HFF-Myc (cell line): ENCODE measurements around the gene SLC12A4.
A peak's percentile ranks its signal among the peaks of the same experiment; 100 is the strongest.

Source experiments
- DNase-seq: peaks from one replicate; pipeline ENCODE4 v3.0.0-alpha.2; 2011; ENCODE audit warnings: low read depth; ENCODE audit errors: extremely low read depth
- H3K4me3 ChIP-seq: replicated peaks from 2 replicates; pipeline ENCODE4 v1.5.1; 2011; ENCODE audit warnings: low read depth, mild to moderate bottlenecking, control low read depth, low read length
- TF ChIP-seq, protein P1 (sequence below): IDR thresholded peaks from 2 replicates; pipeline ENCODE4 v1.5.1; 2012; ENCODE audit warnings: mild to moderate bottlenecking, low read depth, low read length, control low read depth; ENCODE audit errors: missing control alignments

Gene SLC12A4

DNA sequence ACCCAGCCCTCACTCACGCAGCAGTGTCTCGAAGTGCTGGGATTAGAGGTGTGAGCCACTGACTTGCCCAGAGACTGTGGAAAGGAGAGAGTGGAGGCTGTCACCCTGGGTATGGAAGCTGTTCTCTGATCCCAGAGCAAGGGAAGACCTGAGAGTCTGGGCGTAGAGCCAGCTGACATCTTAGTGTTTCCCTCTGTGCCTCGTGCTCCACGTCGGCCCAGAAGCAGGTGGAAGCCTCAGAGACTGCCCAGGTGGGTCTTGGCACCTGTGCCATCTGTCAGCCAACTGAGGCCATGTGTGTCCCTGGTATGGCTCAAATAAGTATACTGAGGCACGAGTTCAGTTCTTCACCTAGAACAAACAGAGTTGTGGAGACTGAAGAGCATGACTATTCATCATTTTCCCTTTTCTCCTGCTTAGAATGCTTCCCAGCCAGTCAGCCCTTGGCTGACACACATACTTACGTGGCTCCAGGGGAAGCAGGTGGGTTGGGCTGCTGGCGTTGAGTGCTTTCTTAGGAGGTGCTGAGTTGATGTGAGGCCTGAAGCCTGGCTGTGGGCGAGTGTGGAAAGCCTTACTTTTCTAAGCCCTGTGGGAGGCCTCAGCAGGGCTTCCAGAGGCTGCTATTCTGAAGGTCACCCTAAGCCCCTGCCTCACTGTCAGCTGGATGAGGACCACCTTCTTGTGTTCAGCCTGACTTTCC, 44.9 kb downstream of the SLC12A4 start:
- H3K4me3 ChIP-seq = no peak overlapping the region
- TF ChIP-seq, protein P1, sequence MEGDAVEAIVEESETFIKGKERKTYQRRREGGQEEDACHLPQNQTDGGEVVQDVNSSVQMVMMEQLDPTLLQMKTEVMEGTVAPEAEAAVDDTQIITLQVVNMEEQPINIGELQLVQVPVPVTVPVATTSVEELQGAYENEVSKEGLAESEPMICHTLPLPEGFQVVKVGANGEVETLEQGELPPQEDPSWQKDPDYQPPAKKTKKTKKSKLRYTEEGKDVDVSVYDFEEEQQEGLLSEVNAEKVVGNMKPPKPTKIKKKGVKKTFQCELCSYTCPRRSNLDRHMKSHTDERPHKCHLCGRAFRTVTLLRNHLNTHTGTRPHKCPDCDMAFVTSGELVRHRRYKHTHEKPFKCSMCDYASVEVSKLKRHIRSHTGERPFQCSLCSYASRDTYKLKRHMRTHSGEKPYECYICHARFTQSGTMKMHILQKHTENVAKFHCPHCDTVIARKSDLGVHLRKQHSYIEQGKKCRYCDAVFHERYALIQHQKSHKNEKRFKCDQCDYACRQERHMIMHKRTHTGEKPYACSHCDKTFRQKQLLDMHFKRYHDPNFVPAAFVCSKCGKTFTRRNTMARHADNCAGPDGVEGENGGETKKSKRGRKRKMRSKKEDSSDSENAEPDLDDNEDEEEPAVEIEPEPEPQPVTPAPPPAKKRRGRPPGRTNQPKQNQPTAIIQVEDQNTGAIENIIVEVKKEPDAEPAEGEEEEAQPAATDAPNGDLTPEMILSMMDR = no peak
- no peak for DNase-seq

DNA sequence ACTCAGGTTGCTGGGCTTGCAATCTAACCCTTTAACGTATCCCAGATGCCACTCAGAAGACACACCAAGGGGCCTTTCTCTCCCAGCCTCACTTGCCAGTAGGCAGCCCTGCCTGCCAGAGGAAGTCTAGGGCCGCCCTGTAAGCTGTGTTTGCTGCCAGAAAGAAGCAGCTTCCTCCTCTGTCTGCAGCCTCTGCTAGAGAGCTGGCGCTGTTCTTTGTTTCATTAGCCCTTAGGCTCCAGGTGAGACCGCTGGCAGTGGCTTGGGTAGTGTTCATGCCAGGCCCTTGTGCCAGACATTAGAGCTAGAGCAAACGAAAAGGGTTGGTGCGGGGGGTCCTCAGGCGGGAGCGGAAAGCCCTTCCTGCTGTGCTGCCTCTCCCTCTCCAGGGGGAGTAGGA, 45.7 kb downstream of the SLC12A4 start:
- TF ChIP-seq, protein P1 = no peak
- H3K4me3 ChIP-seq = no peak overlapping the region
- DNase-seq = no peak

DNA sequence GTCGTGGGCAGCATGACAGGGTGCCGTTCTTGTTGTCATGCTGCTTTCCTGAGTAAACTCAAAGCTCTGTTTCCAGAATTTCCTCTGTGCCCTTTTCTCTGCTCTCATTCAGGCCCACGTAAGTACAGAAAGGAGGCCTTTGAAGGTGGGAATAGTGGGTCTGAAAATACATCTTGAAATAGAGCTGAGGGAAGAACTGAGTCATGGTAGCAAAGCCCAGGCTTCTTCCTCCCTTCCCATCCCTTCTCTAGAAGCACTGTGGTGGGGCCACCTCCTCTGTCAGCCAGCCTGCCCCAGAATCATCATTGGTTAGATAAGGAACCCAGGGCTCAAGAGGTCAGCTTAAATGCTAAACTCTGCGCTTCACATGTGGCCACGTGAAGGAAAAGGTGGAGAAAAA, 46.2 kb downstream of the SLC12A4 start:
- no peak for DNase-seq

DNA sequence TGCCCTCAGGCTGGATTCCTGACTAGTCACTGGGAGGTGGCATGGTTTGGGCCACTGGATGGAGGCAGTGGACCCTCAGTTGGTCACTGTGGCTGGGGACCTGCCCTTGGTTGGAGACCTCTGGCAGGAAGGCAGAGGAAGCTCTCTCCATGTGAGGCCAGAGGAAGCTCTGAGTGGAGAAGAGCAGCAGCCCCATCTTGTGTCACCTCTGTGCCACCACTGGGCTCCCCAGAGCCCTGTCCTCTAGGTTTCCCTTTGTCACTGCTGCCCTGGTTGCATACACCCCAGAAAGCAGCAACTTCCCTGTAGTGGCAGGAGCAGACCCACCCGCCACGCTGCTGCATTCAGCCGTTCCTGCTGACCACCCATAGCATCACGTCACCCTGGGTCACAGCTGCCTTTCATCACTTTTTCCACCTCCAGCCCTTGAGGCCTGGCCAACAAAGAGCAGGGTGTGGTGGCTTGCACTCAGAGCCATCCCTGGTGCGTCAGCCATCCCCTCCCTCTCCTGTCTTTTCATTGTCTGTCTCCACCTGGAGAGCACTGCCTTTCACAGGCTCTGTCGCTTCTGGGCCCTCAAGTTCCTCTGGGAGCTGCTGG, 48.7 kb downstream of the SLC12A4 start:
- TF ChIP-seq, protein P1 = peak; percentile 7
- no peak overlapping the region for H3K4me3 ChIP-seq
- no peak for DNase-seq

More for the DNA sequence above, 46.2 kb downstream of the SLC12A4 start:
- TF ChIP-seq, protein P1 = no peak
- H3K4me3 ChIP-seq = no peak overlapping the region

DNA sequence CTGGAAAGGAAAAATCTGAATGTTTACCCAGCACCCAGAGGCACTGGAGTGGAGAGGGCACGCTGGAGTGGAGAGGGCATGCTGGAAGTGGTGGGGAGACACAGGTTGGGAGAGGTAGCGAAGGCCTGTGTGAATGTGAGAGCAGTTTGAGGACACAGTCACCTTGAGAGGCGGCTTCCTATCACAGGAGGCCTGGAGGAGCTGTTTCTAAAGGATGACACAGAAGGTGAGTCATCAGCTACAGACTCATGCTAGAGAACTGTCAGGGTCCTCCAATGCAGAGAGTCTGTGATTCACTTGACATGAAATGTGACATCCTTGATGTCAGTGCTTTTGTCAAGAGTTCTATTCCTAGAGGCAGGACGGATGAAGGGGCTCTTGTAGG, 50.6 kb downstream of the SLC12A4 start:
- no peak overlapping the region for H3K4me3 ChIP-seq
- TF ChIP-seq, protein P1 = no peak
- peak; percentile 40 for DNase-seq

DNA sequence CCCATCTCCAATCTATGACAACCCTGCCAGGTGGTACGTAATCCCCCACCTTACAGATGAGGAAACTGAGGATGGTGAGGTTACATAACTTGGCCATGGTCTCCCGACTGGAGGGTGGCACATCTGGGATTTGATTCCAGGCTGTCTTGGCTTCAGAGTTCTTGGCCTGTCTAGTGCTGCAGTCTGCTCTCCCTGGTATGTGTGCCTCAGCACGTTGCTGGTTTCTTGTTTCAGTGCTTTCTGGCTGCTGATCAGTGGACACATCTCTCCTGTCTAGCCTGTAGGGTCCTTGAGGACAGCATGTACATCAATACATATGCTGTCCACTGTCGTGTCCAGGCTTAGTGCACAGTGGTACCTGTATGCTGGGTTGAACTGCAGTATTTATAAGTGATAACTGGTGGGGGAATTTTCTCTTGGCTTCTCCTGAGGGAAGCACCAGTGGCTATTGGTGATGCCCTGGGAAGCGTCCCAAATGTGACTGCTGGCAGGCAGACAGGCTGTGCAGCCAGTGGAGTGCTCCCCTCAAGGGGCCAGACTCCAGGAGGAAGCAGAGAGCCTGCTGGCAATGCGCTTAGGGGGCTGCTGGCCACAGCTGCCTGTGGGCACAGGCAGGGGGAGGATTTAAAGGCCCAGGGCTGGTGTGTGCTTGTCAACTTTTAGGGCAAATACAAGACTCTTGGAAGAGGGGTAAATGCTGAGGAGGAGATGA, 51.1 kb downstream of the SLC12A4 start:
- H3K4me3 ChIP-seq = no peak overlapping the region
- TF ChIP-seq, protein P1 = no peak
- DNase-seq = no peak
